Esophagus squamous epithelium (tissue), 4 donors: ENCODE results near the gene SPINK1.

Source experiments
- POLR2A ChIP-seq, 4 donors: fragments of 450-650 bp; IDR thresholded peaks; one replicate each; pipeline ENCODE4 v1.6.1; 2017; ENCODE audit warnings: antibody characterized with exemption in 4 of 4, mild to moderate bottlenecking in 4 of 4, moderate library complexity in 3 of 4
- TF ChIP-seq, protein P1 (sequence below), 6 experiments: fragments of 450-650 bp in 4 of 6; fragments of 200-600 bp in 2 of 6; sonication (generic) in 2 of 6; IDR thresholded peaks; one replicate each; pipeline ENCODE4 v1.5.1; 2016 to 2019; ENCODE audit warnings: antibody characterized with exemption in 6 of 6, mild to moderate bottlenecking in 4 of 6, moderate library complexity in 4 of 6

DNA sequence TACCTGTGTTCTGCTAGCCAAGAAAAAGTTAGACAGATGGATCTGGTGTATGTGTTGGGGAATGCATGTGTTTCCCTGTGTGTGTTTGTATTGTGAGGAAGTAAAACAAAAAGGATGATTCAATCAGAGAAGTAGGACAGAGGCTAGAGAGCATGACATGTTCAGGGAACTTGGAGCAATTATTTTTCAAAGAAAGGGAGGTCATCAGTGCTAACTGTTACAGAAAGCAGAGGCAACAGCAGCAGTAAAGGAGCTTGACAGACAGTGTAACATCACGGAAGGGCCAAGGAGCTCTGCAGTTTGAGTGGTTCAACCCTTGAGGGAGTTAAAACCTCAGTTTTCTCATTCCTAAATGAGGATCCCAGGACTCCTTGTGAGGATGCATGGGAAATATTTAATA is 13.2 kb downstream of the SPINK1 start:
- TF ChIP-seq, protein P1, sequence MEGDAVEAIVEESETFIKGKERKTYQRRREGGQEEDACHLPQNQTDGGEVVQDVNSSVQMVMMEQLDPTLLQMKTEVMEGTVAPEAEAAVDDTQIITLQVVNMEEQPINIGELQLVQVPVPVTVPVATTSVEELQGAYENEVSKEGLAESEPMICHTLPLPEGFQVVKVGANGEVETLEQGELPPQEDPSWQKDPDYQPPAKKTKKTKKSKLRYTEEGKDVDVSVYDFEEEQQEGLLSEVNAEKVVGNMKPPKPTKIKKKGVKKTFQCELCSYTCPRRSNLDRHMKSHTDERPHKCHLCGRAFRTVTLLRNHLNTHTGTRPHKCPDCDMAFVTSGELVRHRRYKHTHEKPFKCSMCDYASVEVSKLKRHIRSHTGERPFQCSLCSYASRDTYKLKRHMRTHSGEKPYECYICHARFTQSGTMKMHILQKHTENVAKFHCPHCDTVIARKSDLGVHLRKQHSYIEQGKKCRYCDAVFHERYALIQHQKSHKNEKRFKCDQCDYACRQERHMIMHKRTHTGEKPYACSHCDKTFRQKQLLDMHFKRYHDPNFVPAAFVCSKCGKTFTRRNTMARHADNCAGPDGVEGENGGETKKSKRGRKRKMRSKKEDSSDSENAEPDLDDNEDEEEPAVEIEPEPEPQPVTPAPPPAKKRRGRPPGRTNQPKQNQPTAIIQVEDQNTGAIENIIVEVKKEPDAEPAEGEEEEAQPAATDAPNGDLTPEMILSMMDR (IDR thresholded peaks at IDR 0.05): no peak
- TF ChIP-seq POLR2A (IDR thresholded peaks at IDR 0.05): no peak
